ENCODE results near the gene LMX1B. TPM values are rescaled to one million over a fixed set of nuclear protein-coding genes. Genes with fewer than 3 reads are reported as not detected.

The LMX1B gene
- total and polyA plus RNA-seq, 2 donors (not counting 3 experiments of a cell fraction or from before 2014, with no cell fraction given): not detected

DNA sequence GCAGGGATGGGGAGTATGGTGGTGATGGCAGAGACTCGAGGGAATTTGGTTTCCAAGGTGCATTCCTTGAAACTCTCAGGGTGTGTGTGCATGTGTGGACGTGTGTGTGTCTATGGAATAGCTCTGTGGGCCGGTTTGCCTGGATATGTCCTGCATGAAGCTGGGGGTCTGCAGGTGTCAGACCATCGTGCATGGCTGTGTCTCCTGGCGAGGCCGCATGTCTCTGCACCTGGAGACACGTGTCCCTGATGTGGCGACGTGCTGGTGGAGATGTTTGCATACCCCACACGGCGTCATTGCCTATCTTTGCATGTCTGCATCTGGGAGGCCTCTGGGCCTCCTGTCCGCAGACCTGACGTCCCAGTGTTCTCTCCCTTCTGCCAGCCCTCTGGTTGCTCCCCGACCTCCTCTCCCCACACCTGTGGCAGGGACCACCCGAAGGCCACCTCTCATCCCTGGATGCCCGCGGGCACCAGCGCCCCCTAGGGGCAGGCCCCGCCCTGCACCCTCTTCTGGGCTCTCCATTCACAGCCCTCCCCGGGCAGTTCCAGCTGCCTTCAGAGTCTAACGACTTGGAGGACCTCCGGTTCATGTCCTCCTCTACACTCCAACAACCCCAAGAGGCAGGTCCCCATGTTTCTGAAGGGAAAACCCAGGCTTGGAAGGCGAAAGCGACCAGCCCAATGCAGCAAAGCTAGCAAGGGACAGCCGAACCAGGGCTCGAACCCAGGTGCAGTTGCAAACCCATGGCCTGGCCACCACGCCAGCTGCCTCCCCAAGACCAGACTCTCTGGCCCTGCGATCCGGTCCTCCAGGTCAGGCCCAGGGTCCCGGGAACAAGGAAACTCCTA lies 88.6 kb downstream of the LMX1B start:
- Histone ChIP-seq H3K36me3 (ENCODE audit: control insufficient read depth in 2 of 2, extremely low read depth in 1 of 2, insufficient read depth in 2 of 2, low read length in 2 of 2) (no peaks in the 10 kb centered on the region), H3K9ac (replicated peaks; ENCODE audit: extremely low read depth, insufficient read depth, low read length) (no peak overlapping the region), H3K79me2 (ENCODE audit: control insufficient read depth, insufficient read depth, low read length) (no peaks in the 10 kb centered on the region), H3K27ac (ENCODE audit: insufficient read depth, low read depth, low read length) (no peak overlapping the region), H3K4me2 (ENCODE audit: insufficient read depth, low read length) (no peak overlapping the region), H3K4me3 (replicated peaks in 1 of 3; ENCODE audit: insufficient read depth in 1 of 3, low read depth in 1 of 3, low read length in 3 of 3) (no peak overlapping the region), H4K20me1 (replicated peaks; ENCODE audit: control insufficient read depth, extremely low read depth, insufficient read depth, low read length) (no peaks in the 10 kb centered on the region), H3K27me3 (ENCODE audit: control insufficient read depth in 2 of 2, insufficient read depth in 2 of 2, low read length in 2 of 2) (peaks cover 0 to 5% of the 10 kb centered on the region in 2 experiments), H3K4me1 (ENCODE audit: control insufficient read depth, extremely low read depth, insufficient read depth, low read length) (no peaks in the 10 kb centered on the region), H3K9me3 (replicated peaks; ENCODE audit: control insufficient read depth, insufficient read depth, low read length) (no peaks in the 10 kb centered on the region), H2AFZ (ENCODE audit: low read depth, low read length) (no peak overlapping the region), H3K9me1 (replicated peaks; ENCODE audit: control insufficient read depth, extremely low read depth, insufficient read depth, low read length) (no peaks in the 10 kb centered on the region)
- no peak for DNase-seq (ENCODE audit: low read depth, low spot score)
- no peak for FAIRE-seq
- TF ChIP-seq, protein P1, sequence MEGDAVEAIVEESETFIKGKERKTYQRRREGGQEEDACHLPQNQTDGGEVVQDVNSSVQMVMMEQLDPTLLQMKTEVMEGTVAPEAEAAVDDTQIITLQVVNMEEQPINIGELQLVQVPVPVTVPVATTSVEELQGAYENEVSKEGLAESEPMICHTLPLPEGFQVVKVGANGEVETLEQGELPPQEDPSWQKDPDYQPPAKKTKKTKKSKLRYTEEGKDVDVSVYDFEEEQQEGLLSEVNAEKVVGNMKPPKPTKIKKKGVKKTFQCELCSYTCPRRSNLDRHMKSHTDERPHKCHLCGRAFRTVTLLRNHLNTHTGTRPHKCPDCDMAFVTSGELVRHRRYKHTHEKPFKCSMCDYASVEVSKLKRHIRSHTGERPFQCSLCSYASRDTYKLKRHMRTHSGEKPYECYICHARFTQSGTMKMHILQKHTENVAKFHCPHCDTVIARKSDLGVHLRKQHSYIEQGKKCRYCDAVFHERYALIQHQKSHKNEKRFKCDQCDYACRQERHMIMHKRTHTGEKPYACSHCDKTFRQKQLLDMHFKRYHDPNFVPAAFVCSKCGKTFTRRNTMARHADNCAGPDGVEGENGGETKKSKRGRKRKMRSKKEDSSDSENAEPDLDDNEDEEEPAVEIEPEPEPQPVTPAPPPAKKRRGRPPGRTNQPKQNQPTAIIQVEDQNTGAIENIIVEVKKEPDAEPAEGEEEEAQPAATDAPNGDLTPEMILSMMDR (IDR thresholded peaks at IDR 0.05; ENCODE audit: extremely low read depth in 1 of 2, insufficient read depth in 1 of 2, low read depth in 1 of 2, low read length in 2 of 2): peak; percentile 79 to 82
- TF ChIP-seq FOS (IDR thresholded peaks at IDR 0.05; ENCODE audit: borderline replicate concordance, insufficient read depth, low read length): no peak
- ChIA-PET POLR2A (no interaction called here), CTCF (interaction anchor here (0.9 to 11.3 kb wide), 13 partner anchors 8 to 171 kb away, joined by 3 to 675 read pairs (median 3); no protein-coding TSS in a partner anchor)
- BruUV-seq (replicated peaks): no TSS peak
- dilution Hi-C loops (cut with MboI; ENCODE audit: extremely low pct_ligation_motif_present, low sequenced_read_pairs): no loop called here
- intact Hi-C loops (cut with micrococcal nuclease): no loop called here

Data from endothelial cell of umbilical vein (primary cell).